LNCaP clone FGC (cell line): ENCODE data around the gene CRHR2.
"Not testable (repeated sequence)": the region's sequence is repeated elsewhere in the genome, so short reads cannot be mapped to it uniquely, and the experiment has no call there.

ENCODE experiments used
- DNase-seq: peaks from one replicate; pipeline ENCODE4 v3.0.0-alpha.2; 2011; ENCODE audit warnings: low read depth
- H3K4me3 ChIP-seq: 2 replicates; pipeline ENCODE4 v1.5.1; 2011; ENCODE audit warnings: mild to moderate bottlenecking, low read depth, low read length, control low read depth
- CTCF ChIP-seq: IDR thresholded peaks from 2 replicates; pipeline ENCODE4 v1.5.1; 2012; ENCODE audit warnings: mild to moderate bottlenecking; ENCODE audit not compliant: control insufficient read depth, insufficient read depth; ENCODE audit errors: extremely low read depth

The CRHR2 gene

DNA sequence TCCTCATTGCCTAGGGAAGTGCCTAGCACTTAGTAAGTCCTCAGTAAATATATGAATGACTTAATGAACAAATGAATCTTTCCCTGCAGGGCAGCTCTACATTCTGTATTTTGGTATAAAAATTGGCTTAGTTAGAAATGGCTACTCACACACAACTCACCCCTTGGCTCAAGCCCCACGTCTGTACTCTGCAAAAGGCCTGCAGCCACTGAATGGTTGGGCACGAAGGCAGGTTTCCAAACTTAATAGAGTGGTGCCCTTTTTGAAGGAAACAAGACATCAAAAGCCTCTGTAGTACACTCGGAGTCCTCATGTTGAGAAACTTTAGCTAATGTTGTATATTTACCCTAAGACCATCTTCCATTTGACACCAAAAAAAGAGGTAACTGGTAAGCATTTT, 36.6 kb downstream of the CRHR2 start:
- no peak for DNase-seq
- TF ChIP-seq CTCF = no peak

DNA sequence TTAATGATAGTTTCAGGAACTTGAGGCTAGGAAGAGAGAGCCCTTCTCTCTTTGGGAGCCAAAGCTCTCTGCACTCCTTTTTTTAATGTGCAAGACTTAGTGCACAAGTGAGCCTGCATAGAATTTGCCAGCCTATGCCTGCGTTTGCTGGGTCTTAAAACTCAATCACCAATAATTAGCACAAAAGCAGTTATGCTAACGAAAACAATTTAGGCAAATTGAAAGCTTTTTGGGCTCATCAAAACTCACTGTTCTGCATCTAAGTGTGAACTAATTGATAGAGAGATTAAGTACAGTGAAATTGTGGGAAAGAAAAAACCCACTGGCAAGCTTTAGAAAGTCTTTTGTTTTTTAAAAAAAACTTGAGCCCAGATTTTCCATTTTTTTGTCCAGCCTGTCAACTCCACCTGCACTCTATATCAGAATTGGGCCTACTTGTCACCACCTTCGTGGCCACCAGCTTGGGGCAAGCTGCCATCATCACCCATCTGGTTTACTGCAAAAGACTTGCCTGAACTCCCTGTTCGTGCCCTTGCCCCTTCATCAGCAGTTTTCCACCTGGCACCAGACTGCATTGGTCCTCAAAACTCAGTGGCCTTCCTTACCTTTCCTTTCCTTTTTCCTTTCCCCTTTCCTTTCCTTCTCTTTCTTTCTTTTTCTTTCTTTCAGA, 37.8 kb downstream of the CRHR2 start:
- TF ChIP-seq CTCF = no peak
- H3K4me3 ChIP-seq = no peak overlapping the region
- no peak for DNase-seq

More for the DNA sequence above, 36.6 kb downstream of the CRHR2 start:
- H3K4me3 ChIP-seq = no peak overlapping the region

DNA sequence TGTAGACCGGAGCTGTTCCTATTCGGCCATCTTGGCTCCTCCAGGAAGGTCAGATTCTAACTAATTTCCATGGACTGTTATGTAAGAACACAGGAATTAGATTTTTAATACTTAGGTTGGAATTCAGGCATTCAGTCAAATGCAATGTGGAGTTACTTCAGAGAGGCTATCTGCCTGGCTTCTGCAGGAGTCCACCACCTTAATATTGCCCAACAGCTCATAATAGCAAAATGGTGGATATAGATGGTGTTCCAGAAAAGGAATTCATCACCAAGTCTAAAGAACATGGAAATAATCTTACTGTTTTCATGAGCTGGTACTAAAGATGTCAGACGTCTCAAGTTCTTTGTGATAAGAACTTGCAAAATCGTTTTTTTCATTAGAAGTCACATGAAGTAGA, 39.5 kb downstream of the CRHR2 start:
- no peak for DNase-seq
- no peak overlapping the region for H3K4me3 ChIP-seq
- no peak for TF ChIP-seq CTCF

- H3K4me3 ChIP-seq, DNase-seq: not testable (repeated sequence)
Observed at GRCh38 chr7:30642322-30642721, 39.9 kb downstream of the CRHR2 start.

GRCh38 chr7:30635798-30636197, 46.5 kb downstream of the CRHR2 start:
- TF ChIP-seq CTCF = no peak
- no peak for DNase-seq
- H3K4me3 ChIP-seq = no peak overlapping the region

GRCh38 chr7:30634634-30635201, 47.5 kb downstream of the CRHR2 start:
- no peak for TF ChIP-seq CTCF
- H3K4me3 ChIP-seq = no peak overlapping the region
- DNase-seq = no peak

DNA sequence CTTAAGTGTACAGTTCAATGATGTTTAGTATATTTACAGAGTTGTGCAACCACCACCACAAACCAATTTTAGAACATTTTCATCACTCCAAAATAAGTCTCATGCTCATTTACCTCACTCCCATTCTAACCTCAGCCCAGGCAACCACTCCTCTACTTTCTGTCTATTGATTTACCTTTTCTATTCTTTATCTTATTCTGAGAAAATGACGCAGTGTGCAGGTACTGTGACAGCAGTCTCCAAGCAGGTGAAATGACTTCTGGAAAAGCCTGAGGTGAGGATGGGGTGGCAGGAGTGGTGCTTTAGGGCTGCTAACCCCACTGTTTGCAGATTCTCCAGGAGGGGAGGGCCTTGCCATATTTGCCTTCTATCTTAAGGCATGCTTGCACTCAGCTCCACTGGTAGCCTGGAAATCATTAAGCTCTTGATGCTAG, 48.0 kb downstream of the CRHR2 start:
- no peak for DNase-seq
- TF ChIP-seq CTCF = no peak
- no peak overlapping the region for H3K4me3 ChIP-seq
